Measurements from ENCODE around the gene ERV3-1. TPM values are rescaled to one million over a fixed set of nuclear protein-coding genes. Genes with fewer than 3 reads are reported as not detected.

Gene ERV3-1
- polyA plus RNA-seq, 1 experiment, result 10.0 TPM

DNA sequence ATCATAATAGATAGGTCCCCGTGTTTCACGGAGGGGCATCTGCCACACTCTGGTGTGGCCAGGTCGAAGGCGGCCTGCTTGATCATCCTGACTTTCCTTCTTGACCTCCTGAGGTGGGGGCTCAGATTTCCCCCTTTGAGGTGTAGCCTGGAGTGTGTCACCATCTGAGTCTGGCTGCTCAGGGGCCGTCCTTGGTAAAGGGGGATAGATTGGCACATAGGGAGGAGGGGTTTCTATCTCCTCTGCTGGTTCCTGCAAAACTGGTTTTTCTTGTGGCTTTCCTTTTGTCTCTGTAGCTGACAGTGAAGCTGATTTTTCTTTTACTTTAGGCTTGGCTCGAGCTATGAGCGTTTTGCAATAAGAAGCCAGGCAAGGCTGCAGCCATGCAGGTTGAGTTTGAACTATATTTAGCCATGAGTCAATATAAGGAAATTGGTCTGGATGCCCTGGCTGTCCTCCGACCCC, 8.5 kb downstream of the ERV3-1 start:
- DNase-seq (ENCODE audit: low read depth), result no peak
- TF ChIP-seq, protein P1, sequence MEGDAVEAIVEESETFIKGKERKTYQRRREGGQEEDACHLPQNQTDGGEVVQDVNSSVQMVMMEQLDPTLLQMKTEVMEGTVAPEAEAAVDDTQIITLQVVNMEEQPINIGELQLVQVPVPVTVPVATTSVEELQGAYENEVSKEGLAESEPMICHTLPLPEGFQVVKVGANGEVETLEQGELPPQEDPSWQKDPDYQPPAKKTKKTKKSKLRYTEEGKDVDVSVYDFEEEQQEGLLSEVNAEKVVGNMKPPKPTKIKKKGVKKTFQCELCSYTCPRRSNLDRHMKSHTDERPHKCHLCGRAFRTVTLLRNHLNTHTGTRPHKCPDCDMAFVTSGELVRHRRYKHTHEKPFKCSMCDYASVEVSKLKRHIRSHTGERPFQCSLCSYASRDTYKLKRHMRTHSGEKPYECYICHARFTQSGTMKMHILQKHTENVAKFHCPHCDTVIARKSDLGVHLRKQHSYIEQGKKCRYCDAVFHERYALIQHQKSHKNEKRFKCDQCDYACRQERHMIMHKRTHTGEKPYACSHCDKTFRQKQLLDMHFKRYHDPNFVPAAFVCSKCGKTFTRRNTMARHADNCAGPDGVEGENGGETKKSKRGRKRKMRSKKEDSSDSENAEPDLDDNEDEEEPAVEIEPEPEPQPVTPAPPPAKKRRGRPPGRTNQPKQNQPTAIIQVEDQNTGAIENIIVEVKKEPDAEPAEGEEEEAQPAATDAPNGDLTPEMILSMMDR (IDR thresholded peaks at IDR 0.05; ENCODE audit: insufficient read depth, low read depth, low read length), result no peak
- ChIA-PET CTCF (no interaction called here), POLR2A (no interaction called here)
- H3K4me3 ChIP-seq (ENCODE audit: low read depth, low read length), result no peak overlapping the region
- H3K27me3 ChIP-seq (ENCODE audit: control insufficient read depth, insufficient read depth, low read length), result no peaks in the 10 kb centered on the region
- H3K36me3 ChIP-seq (ENCODE audit: control insufficient read depth, insufficient read depth, low read length), result peaks cover 5% of the 10 kb centered on the region; the same call in 1 of the 2 replicates

DNA sequence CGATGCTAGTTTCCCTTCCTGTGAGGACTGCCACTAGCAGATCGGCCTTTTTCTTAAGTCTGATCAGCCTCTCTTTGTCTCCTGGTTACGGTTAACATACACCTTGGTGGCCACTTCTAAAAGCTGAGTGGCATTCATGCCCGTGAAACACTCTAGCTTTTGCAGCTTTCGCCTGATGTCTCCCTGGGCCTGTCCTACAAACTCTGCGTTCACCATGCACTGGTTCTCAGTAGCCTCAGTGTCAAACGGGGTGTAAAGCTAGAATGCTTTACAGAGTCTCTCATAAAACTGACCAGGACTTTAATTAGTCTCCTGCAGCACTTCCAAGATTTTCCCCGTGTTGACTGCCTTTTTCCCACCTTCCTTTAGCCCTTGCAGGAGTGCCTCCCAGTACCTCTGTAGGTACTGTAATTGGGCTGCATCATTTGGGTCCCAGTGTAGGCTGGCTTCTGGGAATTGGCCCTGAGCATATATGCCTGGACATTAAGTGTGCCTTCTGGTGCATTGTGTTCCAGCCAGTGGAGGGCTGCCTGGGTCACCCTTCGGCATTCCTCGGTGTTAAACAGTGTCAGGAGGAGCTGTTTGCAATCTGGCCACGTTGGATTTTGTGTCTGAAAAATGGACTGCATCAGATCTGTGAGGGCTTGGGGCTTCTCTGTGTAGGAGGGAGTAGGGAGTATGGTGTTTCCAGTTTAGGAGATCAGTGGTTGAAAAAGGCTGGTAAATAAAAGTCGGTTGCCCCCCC, 9.2 kb downstream of the ERV3-1 start:
- ChIA-PET POLR2A (no interaction called here), CTCF (no interaction called here)
- no peaks in the 10 kb centered on the region for H3K27me3 ChIP-seq (ENCODE audit: control insufficient read depth, insufficient read depth, low read length)

DNA sequence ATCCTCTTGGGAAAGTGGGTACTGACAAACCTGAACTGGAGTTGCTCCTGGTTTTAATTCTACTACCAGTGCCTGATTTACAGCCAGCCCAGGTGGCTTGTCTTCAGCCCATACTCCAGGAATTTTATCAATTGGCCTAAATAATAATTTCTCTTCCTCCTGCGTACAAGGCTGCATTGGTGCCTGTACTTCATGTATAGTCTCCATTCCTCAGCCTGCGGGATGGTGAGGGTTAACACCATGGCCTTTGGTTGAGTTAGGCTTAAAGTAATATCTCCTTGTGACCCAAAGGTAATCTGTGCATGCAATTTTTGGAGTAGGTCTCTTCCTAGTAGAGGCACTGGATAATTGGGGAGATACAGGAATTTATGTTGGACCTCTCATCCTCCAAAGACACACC, 10.2 kb downstream of the ERV3-1 start:
- no peak overlapping the region for H3K4me3 ChIP-seq (ENCODE audit: low read depth, low read length)
- CTCF ChIA-PET, result no interaction called here
- POLR2A ChIA-PET, result no interaction called here
- peaks cover 3% of the 10 kb centered on the region for H3K36me3 ChIP-seq (ENCODE audit: control insufficient read depth, insufficient read depth, low read length)
- no peaks in the 10 kb centered on the region for H3K27me3 ChIP-seq (ENCODE audit: control insufficient read depth, insufficient read depth, low read length)
- TF ChIP-seq, protein P1 (IDR thresholded peaks at IDR 0.05; ENCODE audit: insufficient read depth, low read depth, low read length), result no peak
- DNase-seq (ENCODE audit: low read depth), result no peak

More for the DNA sequence above, 9.2 kb downstream of the ERV3-1 start:
- Histone ChIP-seq H3K4me3 (ENCODE audit: low read depth, low read length) (no peak overlapping the region), H3K36me3 (ENCODE audit: control insufficient read depth, insufficient read depth, low read length) (peaks cover 5% of the 10 kb centered on the region; the same call in 1 of the 2 replicates)
- TF ChIP-seq, protein P1 (IDR thresholded peaks at IDR 0.05; ENCODE audit: insufficient read depth, low read depth, low read length), result no peak
- DNase-seq (ENCODE audit: low read depth), result no peak

DNA sequence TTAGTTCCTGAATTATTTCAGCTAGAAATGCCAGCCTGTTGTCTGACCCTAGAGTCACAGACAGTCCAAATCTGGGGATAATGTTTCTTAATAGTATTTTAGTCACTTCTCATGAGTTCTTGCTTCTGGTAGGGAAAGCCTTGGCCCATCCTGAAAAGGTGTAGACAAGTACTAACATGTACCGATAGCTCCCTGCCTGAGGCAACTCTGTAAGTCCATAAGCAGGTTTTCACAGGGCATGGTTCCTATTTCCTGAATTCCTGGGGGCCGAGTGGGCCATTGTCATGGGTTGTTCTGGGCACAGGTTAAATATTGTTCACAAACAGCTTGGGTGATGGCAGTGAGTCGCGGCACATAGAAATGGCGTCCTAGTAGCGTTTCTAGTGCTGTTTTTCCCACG, 12.6 kb downstream of the ERV3-1 start:
- peaks cover 1% of the 10 kb centered on the region for H3K36me3 ChIP-seq (ENCODE audit: control insufficient read depth, insufficient read depth, low read length)
- TF ChIP-seq, protein P1 (IDR thresholded peaks at IDR 0.05; ENCODE audit: insufficient read depth, low read depth, low read length), result no peak
- no peak for DNase-seq (ENCODE audit: low read depth)
- ChIA-PET CTCF (interaction anchor here (1.1 kb wide), 1 partner anchor 8 kb away, joined by 4 read pairs; no protein-coding TSS in a partner anchor), POLR2A (no interaction called here)
- H3K4me3 ChIP-seq (ENCODE audit: low read depth, low read length), result no peak overlapping the region
- no peaks in the 10 kb centered on the region for H3K27me3 ChIP-seq (ENCODE audit: control insufficient read depth, insufficient read depth, low read length)

DNA sequence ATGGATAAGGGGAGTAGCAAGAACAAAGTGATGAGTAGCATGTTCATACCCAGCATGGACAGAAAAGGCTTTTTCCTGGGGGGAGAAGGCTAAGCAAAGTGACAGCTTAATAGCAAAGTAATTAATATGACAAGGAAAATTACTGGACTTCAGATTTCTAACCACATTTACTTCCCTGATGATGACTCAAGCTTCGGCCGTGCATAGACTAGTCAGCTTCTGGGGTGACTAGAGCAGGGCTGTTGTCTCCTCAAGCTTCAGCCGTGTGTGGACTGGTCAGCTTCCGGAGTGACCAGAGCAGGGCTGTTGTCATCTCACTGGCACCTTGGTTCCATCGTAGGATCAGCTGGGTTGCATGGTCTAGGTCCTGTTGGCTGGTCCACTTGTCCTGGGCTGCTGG, 13.5 kb downstream of the ERV3-1 start:
- no peak for DNase-seq (ENCODE audit: low read depth)

More for the DNA sequence above, 13.5 kb downstream of the ERV3-1 start:
- CTCF ChIA-PET, result interaction anchor here (1.1 kb wide), 1 partner anchor 9 kb away, joined by 4 read pairs; no protein-coding TSS in a partner anchor
- no peaks in the 10 kb centered on the region; the same call in 1 of the 2 replicates for H3K36me3 ChIP-seq (ENCODE audit: control insufficient read depth, insufficient read depth, low read length)
- H3K4me3 ChIP-seq (ENCODE audit: low read depth, low read length), result no peak overlapping the region
- TF ChIP-seq, protein P1 (IDR thresholded peaks at IDR 0.05; ENCODE audit: insufficient read depth, low read depth, low read length), result no peak
- H3K27me3 ChIP-seq (ENCODE audit: control insufficient read depth, insufficient read depth, low read length), result no peaks in the 10 kb centered on the region
- POLR2A ChIA-PET, result no interaction called here
